A549 (cell line): ENCODE data around the gene MLANA. TPM values are rescaled to one million over a fixed set of nuclear protein-coding genes. Genes with fewer than 3 reads are reported as not detected.
A peak's percentile ranks its signal among the peaks of the same experiment; 100 is the strongest.

Source experiments
- ATAC-seq, 2 experiments: fragments of 200-7000 bp in 1 of 2; fragments of >200 bp in 1 of 2; cut with Nextera tagmentation in 1 of 2; cut with Tn5 transposase in 1 of 2; 3 replicates each; pipeline versions ENCODE4 v1.8.0 to v1.9.1; 2018 to 2020; ENCODE audit warnings: mild to moderate bottlenecking in 1 of 2, moderate library complexity in 1 of 2
- CTCF ChIA-PET: fragments of 300-600 bp; sonication (Branson Sonifier 250); formaldehyde crosslinking; extraction: SDS; loops from one replicate; lab custom pipeline; 2021; ENCODE audit warnings: antibody characterized with exemption, inconsistent platforms; lab: Yijun Ruan, JAX
- POLR2A ChIA-PET: fragments of 350-600 bp; formaldehyde crosslinking; extraction: SDS; loops from one replicate; lab custom pipeline; 2021; ENCODE audit warnings: antibody characterized with exemption, inconsistent platforms; lab: Yijun Ruan, JAX
- DNase-seq, 2 experiments: peaks; one replicate each; pipeline versions ENCODE4 v3.0.0 to v3.0.0-alpha.2; 2011 to 2016; ENCODE audit warnings: low read depth in 1 of 2, low spot score in 1 of 2
- FAIRE-seq: peaks from 2 replicates; lab custom pipeline; 2011; peaks lifted over from hg19 to GRCh38; lab: Jason Lieb, UNC
- H3K27ac ChIP-seq, 2 experiments: fragments of >200 bp; sonication (Bioruptor Twin); formaldehyde crosslinking; 3 replicates each; pipeline ENCODE4 v1.5.1; 2016 to 2017
- H3K4me1 ChIP-seq: fragments of >200 bp; sonication (Bioruptor Twin); formaldehyde crosslinking; 3 replicates; pipeline ENCODE4 v1.6.1; 2016
- H3K4me2 ChIP-seq: fragments of >200 bp; sonication (Bioruptor Twin); formaldehyde crosslinking; 3 replicates; pipeline ENCODE4 v1.6.1; 2016
- H3K4me3 ChIP-seq: fragments of >200 bp; sonication (Bioruptor Twin); formaldehyde crosslinking; 3 replicates; pipeline ENCODE4 v1.5.1; 2016
- H3K9me3 ChIP-seq: fragments of >200 bp; sonication (Bioruptor Twin); formaldehyde crosslinking; 3 replicates; pipeline ENCODE4 v1.6.1; 2016
- BHLHE40 ChIP-seq: IDR thresholded peaks from 2 replicates; pipeline ENCODE4 v1.6.1; 2012; ENCODE audit warnings: low read depth, low read length, inconsistent platforms
- CHD2 ChIP-seq: fragments of 150-350 bp; IDR thresholded peaks from 2 replicates; pipeline ENCODE4 v1.6.1; 2014; ENCODE audit warnings: low read length; ENCODE audit not compliant: partially characterized antibody
- EP300 ChIP-seq, 2 experiments: fragments of >200 bp; sonication (Bioruptor Twin); formaldehyde crosslinking; IDR thresholded peaks; 2 replicates in 1 of 2; 3 replicates in 1 of 2; pipeline ENCODE4 v1.6.1; 2016 to 2017
- ESRRA ChIP-seq: fragments of 150-350 bp; IDR thresholded peaks from 2 replicates; pipeline ENCODE4 v1.6.1; 2014; ENCODE audit warnings: mild to moderate bottlenecking, low read length, borderline replicate concordance
- FOSL2 ChIP-seq, 2 experiments: fragments of 450-650 bp in 1 of 2; fragments of >200 bp in 1 of 2; sonication (Bioruptor Twin) in 1 of 2; formaldehyde crosslinking; IDR thresholded peaks; 2 replicates each; pipeline versions ENCODE4 v1.5.0 to v1.6.1; 2016 to 2020; ENCODE audit warnings: mild to moderate bottlenecking in 1 of 2, moderate library complexity in 1 of 2
- FOXS1 ChIP-seq: fragments of 250-450 bp; sonication (Bioruptor Pico); IDR thresholded peaks from 2 replicates; pipeline ENCODE4 v1.5.0; 2020; ENCODE audit warnings: mild to moderate bottlenecking, moderate library complexity
- HES2 ChIP-seq: fragments of >200 bp; sonication (Bioruptor Twin); formaldehyde crosslinking; IDR thresholded peaks from 2 replicates; pipeline ENCODE4 v1.6.1; 2016
- HMGXB4 ChIP-seq: fragments of 250-450 bp; sonication (Bioruptor Pico); IDR thresholded peaks from 2 replicates; pipeline ENCODE4 v1.5.0; 2021; ENCODE audit warnings: mild to moderate bottlenecking, moderate library complexity, borderline replicate concordance
- JUN ChIP-seq, 2 experiments: fragments of >200 bp; sonication (Bioruptor Twin); formaldehyde crosslinking; IDR thresholded peaks; 2 replicates in 1 of 2; 3 replicates in 1 of 2; pipeline ENCODE4 v1.6.1; 2016 to 2017
- KDM1A ChIP-seq: fragments of 200-600 bp; sonication (generic); IDR thresholded peaks from 2 replicates; pipeline ENCODE4 v1.6.1; 2016; ENCODE audit warnings: low read depth, mild to moderate bottlenecking
- KDM5A ChIP-seq: fragments of 200-600 bp; sonication (generic); IDR thresholded peaks from 2 replicates; pipeline ENCODE4 v1.6.1; 2016; ENCODE audit warnings: antibody characterized with exemption, mild to moderate bottlenecking
- MAX ChIP-seq: IDR thresholded peaks from 2 replicates; pipeline ENCODE4 v1.6.1; 2012
- MAZ ChIP-seq: fragments of 150-350 bp; IDR thresholded peaks from 2 replicates; pipeline ENCODE4 v1.6.1; 2014; ENCODE audit warnings: antibody characterized with exemption, low read depth, low read length, borderline replicate concordance
- RAD21 ChIP-seq, 2 experiments: fragments of >200 bp in 1 of 2; sonication (Bioruptor Twin) in 1 of 2; formaldehyde crosslinking in 1 of 2; IDR thresholded peaks in 1 of 2; conservative IDR thresholded peaks in 1 of 2; 2 replicates in 1 of 2; 3 replicates in 1 of 2; pipeline ENCODE4 v1.6.1; 2012 to 2018; ENCODE audit warnings: inconsistent platforms in 1 of 2
- RNF2 ChIP-seq: fragments of 200-600 bp; sonication (generic); IDR thresholded peaks from 2 replicates; pipeline ENCODE4 v1.6.1; 2016; ENCODE audit warnings: low read depth, mild to moderate bottlenecking, antibody characterized with exemption, moderate library complexity, borderline replicate concordance
- SMC3 ChIP-seq: fragments of >200 bp; sonication (Bioruptor Twin); formaldehyde crosslinking; IDR thresholded peaks from 3 replicates; pipeline ENCODE4 v1.6.1; 2018; ENCODE audit warnings: inconsistent platforms
- SREBF2 ChIP-seq: fragments of 450-650 bp; IDR thresholded peaks from 2 replicates; pipeline ENCODE4 v1.6.1; 2014; ENCODE audit warnings: mild to moderate bottlenecking, moderate library complexity
- WGBS: methylation state at CpG from one replicate; pipeline ENCODE4 v1.1.6; 2017; ENCODE audit errors: missing lambda C conversion rate; 5-methylcytosine and 5-hydroxymethylcytosine counted together
- polyA plus RNA-seq, 4 experiments: library from polyadenylated mRNA; depleted of rRNA in 3 of 4; stranded (reverse); fragments of >200 nt; fragmentation: RNase III in 1 of 4; extraction: RNeasy Plus Mini Kit Qiagen cat#74134 plus additional on column Dnase treatment in 1 of 4; gene quantifications; 2 replicates in 3 of 4; 3 replicates in 1 of 4; pipeline ENCODE4 v1.2.3, GENCODE V29; 2011 to 2017
- TF ChIP-seq, protein P1 (sequence below): fragments of >200 bp; sonication (Bioruptor Twin); formaldehyde crosslinking; IDR thresholded peaks from 3 replicates; pipeline ENCODE4 v1.5.1; 2016

MLANA gene
- polyA plus RNA-seq, 2 of the 4 experiments (the other 2 are of a cell fraction): not detected

GRCh38 chr9:5886114-5886939, 4.4 kb upstream of the MLANA start:
- CTCF ChIA-PET: interaction anchor here (0.6 to 6.0 kb wide), 81 partner anchors 9 to 863 kb away, joined by 3 to 102 read pairs (median 4); partner anchors contain the start of genes ERMP1 and RANBP6
- peak overlapping the region in 1 of 2 experiments; percentile 62; a peak in 3 of 6 replicates for H3K27ac ChIP-seq
- H3K4me2 ChIP-seq: no peak overlapping the region
- 0 out of 3 replicates have a peak, but pooled peaks cover 3% of the 10 kb centered on the region for H3K4me1 ChIP-seq
- H3K9me3 ChIP-seq: no peaks in the 10 kb centered on the region
- no peak for TF ChIP-seq JUN (IDR thresholded peaks at IDR 0.05)
- TF ChIP-seq EP300 (IDR thresholded peaks at IDR 0.05): no peak
- no peak for TF ChIP-seq RNF2
- TF ChIP-seq ESRRA: no peak
- TF ChIP-seq SMC3: peak; percentile 89
- no peak for TF ChIP-seq SREBF2
- peak; percentile 95 to 96 for TF ChIP-seq RAD21 (conservative IDR thresholded peaks at IDR 0.05 in 1 of 2, IDR thresholded peaks at IDR 0.05 in 1 of 2)
- no peak for TF ChIP-seq BHLHE40
- TF ChIP-seq, protein P1, sequence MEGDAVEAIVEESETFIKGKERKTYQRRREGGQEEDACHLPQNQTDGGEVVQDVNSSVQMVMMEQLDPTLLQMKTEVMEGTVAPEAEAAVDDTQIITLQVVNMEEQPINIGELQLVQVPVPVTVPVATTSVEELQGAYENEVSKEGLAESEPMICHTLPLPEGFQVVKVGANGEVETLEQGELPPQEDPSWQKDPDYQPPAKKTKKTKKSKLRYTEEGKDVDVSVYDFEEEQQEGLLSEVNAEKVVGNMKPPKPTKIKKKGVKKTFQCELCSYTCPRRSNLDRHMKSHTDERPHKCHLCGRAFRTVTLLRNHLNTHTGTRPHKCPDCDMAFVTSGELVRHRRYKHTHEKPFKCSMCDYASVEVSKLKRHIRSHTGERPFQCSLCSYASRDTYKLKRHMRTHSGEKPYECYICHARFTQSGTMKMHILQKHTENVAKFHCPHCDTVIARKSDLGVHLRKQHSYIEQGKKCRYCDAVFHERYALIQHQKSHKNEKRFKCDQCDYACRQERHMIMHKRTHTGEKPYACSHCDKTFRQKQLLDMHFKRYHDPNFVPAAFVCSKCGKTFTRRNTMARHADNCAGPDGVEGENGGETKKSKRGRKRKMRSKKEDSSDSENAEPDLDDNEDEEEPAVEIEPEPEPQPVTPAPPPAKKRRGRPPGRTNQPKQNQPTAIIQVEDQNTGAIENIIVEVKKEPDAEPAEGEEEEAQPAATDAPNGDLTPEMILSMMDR: peak; percentile 92
- no peak for TF ChIP-seq KDM5A
- no peak for TF ChIP-seq FOSL2 (IDR thresholded peaks at IDR 0.05)
- TF ChIP-seq FOSL2 (CRISPR knock-in tag; IDR thresholded peaks at IDR 0.05): no peak
- no peak for TF ChIP-seq CHD2
- no peak for TF ChIP-seq KDM1A
- TF ChIP-seq MAX: peak; percentile 35
- no peak for TF ChIP-seq HMGXB4 (CRISPR knock-in tag)
- H3K4me3 ChIP-seq: no peak overlapping the region
- DNase-seq (peak; percentile 72 to 82), ATAC-seq (peak; percentile 96 to 99), FAIRE-seq (no peak)
- POLR2A ChIA-PET: interaction anchor here (0.5 to 0.6 kb wide), 2 partner anchors 55 to 87 kb away, joined by 3 to 4 read pairs; no protein-coding TSS in a partner anchor
- WGBS: 51% methylated on average over 8 of the region's 8 CpGs

GRCh38 chr9:5892456-5893133, 1.9 kb downstream of the MLANA start:
- CTCF ChIA-PET: no interaction called here
- ATAC-seq (peak; percentile 30 to 33; a peak in 2 of 6 replicates), FAIRE-seq (no peak), DNase-seq (no peak)
- no peaks in the 10 kb centered on the region for H3K9me3 ChIP-seq
- peaks cover 18% of the 10 kb centered on the region for H3K4me1 ChIP-seq
- H3K4me3 ChIP-seq: no peak overlapping the region
- no peak overlapping the region for H3K4me2 ChIP-seq
- WGBS: 68% methylated on average over 7 of the region's 7 CpGs
- TF ChIP-seq HES2: no peak
- no peak for TF ChIP-seq SMC3
- no peak for TF ChIP-seq FOXS1 (CRISPR knock-in tag)
- no peak for TF ChIP-seq FOSL2 (IDR thresholded peaks at IDR 0.05)
- TF ChIP-seq FOSL2 (CRISPR knock-in tag; IDR thresholded peaks at IDR 0.05): no peak
- TF ChIP-seq MAZ: no peak
- no peak for TF ChIP-seq KDM1A
- H3K27ac ChIP-seq: no peak overlapping the region
- POLR2A ChIA-PET: no interaction called here
